MCF 10A (cell line): ENCODE results near the gene GPS2. TPM values are rescaled to one million over a fixed set of nuclear protein-coding genes. Genes with fewer than 3 reads are reported as not detected.

ENCODE experiments used
- BruUV-seq: library from RNA; stranded (reverse); fragments of 400-500 nt; replicated peaks from 2 replicates; lab custom pipeline; 2021; lab: Mats Ljungman, UMichigan
- CTCF ChIA-PET: fragments of 300-600 bp; sonication (Branson Sonifier 250); formaldehyde crosslinking; extraction: SDS; loops from one replicate; lab custom pipeline; 2021; ENCODE audit warnings: antibody characterized with exemption, inconsistent platforms; lab: Yijun Ruan, JAX
- POLR2A ChIA-PET: fragments of 300-600, 350-650 bp; sonication (Branson Sonifier 250); formaldehyde crosslinking; extraction: SDS; loops from one replicate; lab custom pipeline; 2020; ENCODE audit warnings: antibody characterized with exemption, inconsistent platforms; lab: Yijun Ruan, JAX
- DNase-seq: peaks from one replicate; pipeline ENCODE4 v3.0.0-alpha.2; 2018; ENCODE audit not compliant: unreplicated experiment
- H3K27ac Mint-ChIP-seq: one replicate; pipeline ENCODE4 v1.8.0; 2022; ENCODE audit warnings: mild to moderate bottlenecking, low read depth, mixed read lengths; ENCODE audit not compliant: unreplicated experiment
- H3K27me3 Mint-ChIP-seq: one replicate; pipeline ENCODE4 v1.8.0; 2022; ENCODE audit warnings: mixed read lengths; ENCODE audit not compliant: insufficient read depth, unreplicated experiment
- H3K36me3 Mint-ChIP-seq: one replicate; pipeline ENCODE4 v1.8.0; 2022; ENCODE audit warnings: mild to moderate bottlenecking, moderate library complexity, mixed read lengths; ENCODE audit not compliant: insufficient read depth, unreplicated experiment
- H3K4me1 Mint-ChIP-seq: one replicate; pipeline ENCODE4 v1.8.0; 2022; ENCODE audit warnings: mixed read lengths; ENCODE audit not compliant: insufficient read depth, unreplicated experiment
- H3K4me3 Mint-ChIP-seq: one replicate; pipeline ENCODE4 v1.8.0; 2022; ENCODE audit warnings: mild to moderate bottlenecking, moderate library complexity, mixed read lengths; ENCODE audit not compliant: unreplicated experiment
- H3K9me3 Mint-ChIP-seq: one replicate; pipeline ENCODE4 v1.8.0; 2022; ENCODE audit warnings: mixed read lengths; ENCODE audit not compliant: unreplicated experiment
- CTCF ChIP-seq: fragments of 200-600 bp; IDR thresholded peaks from one replicate; pipeline ENCODE4 v1.8.0; 2022; ENCODE audit warnings: antibody characterized with exemption, mild to moderate bottlenecking; ENCODE audit not compliant: unreplicated experiment
- intact Hi-C: fragments of 100-400 bp; cut with micrococcal nuclease; formaldehyde crosslinking; loops from 2 replicates; pipeline ENCODE4 v1.14.1; 2022
- total RNA-seq: library from RNA; stranded (reverse); gene quantifications from 2 replicates; pipeline ENCODE4 v1.2.3, GENCODE V29; 2022

The GPS2 gene
- total RNA-seq, 1 experiment from 2014 or later: 49.8 TPM

- H3K4me3 Mint-ChIP-seq: peak overlapping the region; percentile 73
- TF ChIP-seq CTCF: no peak
- H3K36me3 Mint-ChIP-seq: peaks cover 11% of the 10 kb centered on the region
- no peaks in the 10 kb centered on the region for H3K9me3 Mint-ChIP-seq
- CTCF ChIA-PET: interaction anchor here (0.7 to 1.4 kb wide), 2 partner anchors 17 to 1969 kb away, joined by 3 read pairs; no protein-coding TSS in a partner anchor
- DNase-seq: peak; percentile 83
- intact Hi-C loops: no loop called here
- no TSS peak for BruUV-seq
- H3K4me1 Mint-ChIP-seq: peaks cover 35% of the 10 kb centered on the region
- POLR2A ChIA-PET: interaction anchor here (0.6 to 3.9 kb wide), 6 partner anchors 22 to 950 kb away, joined by 3 to 31 read pairs (median 4); partner anchors contain the start of genes GABARAP and SOX15
- no peaks in the 10 kb centered on the region for H3K27me3 Mint-ChIP-seq
- H3K27ac Mint-ChIP-seq: peak overlapping the region; percentile 76
Measured at GRCh38 chr17:7262935-7263800, 52.0 kb downstream of the GPS2 start.

Other genes with a start within 250 kb of the GPS2 start
- gene CLEC10A, start 235.1 kb downstream of the GPS2 start, total RNA-seq: not detected in 2 replicates
- not detected in 2 replicates for gene ASGR2, start 200.5 kb downstream of the GPS2 start, total RNA-seq
- 0.37 and 0.59 TPM in 2 replicates for gene ASGR1, start 136.0 kb downstream of the GPS2 start, total RNA-seq
- 7.6 TPM in 2 replicates for gene DLG4, start 95.5 kb downstream of the GPS2 start, total RNA-seq
- 387 and 413 TPM in 2 replicates for gene ACADVL, start 95.4 kb downstream of the GPS2 start, total RNA-seq
- gene DVL2, start 80.8 kb downstream of the GPS2 start, total RNA-seq: 34.9 and 37.4 TPM in 2 replicates
- gene PHF23, start 75.9 kb downstream of the GPS2 start, total RNA-seq: 41.8 and 47.1 TPM in 2 replicates
- gene GABARAP, start 72.9 kb downstream of the GPS2 start, total RNA-seq: 226 and 294 TPM in 2 replicates
- 145 and 148 TPM in 2 replicates for gene CTDNEP1, start 63.6 kb downstream of the GPS2 start, total RNA-seq
- 81.0 and 91.3 TPM in 2 replicates for gene ELP5, start 63.1 kb downstream of the GPS2 start, total RNA-seq
- 20.8 and 23.9 TPM in 2 replicates for gene CLDN7, start 52.9 kb downstream of the GPS2 start, total RNA-seq
- gene SLC2A4, start 33.6 kb downstream of the GPS2 start, total RNA-seq: not detected in 2 replicates
- 0.40 and 0.44 TPM in 2 replicates for gene YBX2, start 20.7 kb downstream of the GPS2 start, total RNA-seq
- gene EIF5A, start 7.7 kb downstream of the GPS2 start, total RNA-seq: 1,142 and 1,190 TPM in 2 replicates
- 36.9 and 39.3 TPM in 2 replicates for gene NEURL4, start 14.0 kb upstream of the GPS2 start, total RNA-seq
- 4.4 and 4.9 TPM in 2 replicates for gene ACAP1, start 21.2 kb upstream of the GPS2 start, total RNA-seq
- 9.2 and 10.1 TPM in 2 replicates for gene KCTD11, start 36.8 kb upstream of the GPS2 start, total RNA-seq
- not detected in 2 replicates for gene TMEM95, start 39.8 kb upstream of the GPS2 start, total RNA-seq
- 6.4 and 8.0 TPM in 2 replicates for gene TNK1, start 65.7 kb upstream of the GPS2 start, total RNA-seq
- 53.8 and 59.0 TPM in 2 replicates for gene PLSCR3, start 79.2 kb upstream of the GPS2 start, total RNA-seq
- gene TMEM256, start 88.7 kb upstream of the GPS2 start, total RNA-seq: 35.2 and 42.9 TPM in 2 replicates
- 6.7 and 9.0 TPM in 2 replicates for gene NLGN2, start 92.5 kb upstream of the GPS2 start, total RNA-seq
- not detected in 2 replicates for gene SPEM1, start 105.0 kb upstream of the GPS2 start, total RNA-seq
- gene SPEM2, start 110.3 kb upstream of the GPS2 start, total RNA-seq: not detected in 2 replicates
- not detected in 2 replicates for gene SPEM3, start 113.5 kb upstream of the GPS2 start, total RNA-seq
- 6.1 and 6.3 TPM in 2 replicates for gene TMEM102, start 120.1 kb upstream of the GPS2 start, total RNA-seq
- 0.84 and 2.1 TPM in 2 replicates for gene FGF11, start 124.2 kb upstream of the GPS2 start, total RNA-seq
- gene CHRNB1, start 129.7 kb upstream of the GPS2 start, total RNA-seq: 3.3 and 7.8 TPM in 2 replicates
- 26.3 and 29.1 TPM in 2 replicates for gene ZBTB4, start 164.3 kb upstream of the GPS2 start, total RNA-seq
- gene SLC35G6, start 166.1 kb upstream of the GPS2 start, total RNA-seq: not detected in 2 replicates
- 89.6 and 107 TPM in 2 replicates for gene POLR2A, start 169.0 kb upstream of the GPS2 start, total RNA-seq
- 3.5 and 3.9 TPM in 2 replicates for gene TNFSF12, start 233.7 kb upstream of the GPS2 start, total RNA-seq
- 6.3 and 10.8 TPM in 2 replicates for gene TNFSF13, start 243.4 kb upstream of the GPS2 start, total RNA-seq
- gene SENP3, start 246.6 kb upstream of the GPS2 start, total RNA-seq: 66.9 and 67.3 TPM in 2 replicates